NCI-H1092 (cell line): ENCODE data around the gene PGAM1.
A peak's percentile ranks its signal among the peaks of the same experiment; 100 is the strongest.
"Not testable (repeated sequence)": the region's sequence is repeated elsewhere in the genome, so short reads cannot be mapped to it uniquely, and the experiment has no call there.

Source experiments
- DNase-seq: peaks from one replicate; lab custom pipeline; 2025; lab: John Stamatoyannopoulos, UW

PGAM1 gene

GRCh38 chr10:97425964-97426775 is at the start of gene PGAM1:
PGAM1 (plus strand) TSS chr10:97426191; CDS start chr10:97426308, 117 bp downstream.
- peak; percentile 84 for DNase-seq

- no peak for DNase-seq
Observed at GRCh38 chr10:97376413-97376812, 49.6 kb upstream of the PGAM1 start.

GRCh38 chr10:97378933-97379921 is 46.8 kb upstream of the PGAM1 start:
- no peak for DNase-seq

GRCh38 chr10:97380516-97380915 is 45.5 kb upstream of the PGAM1 start:
- no peak for DNase-seq

GRCh38 chr10:97381626-97382025 is 44.4 kb upstream of the PGAM1 start:
- DNase-seq = no peak

- no peak for DNase-seq
Observed at GRCh38 chr10:97383159-97383558, 42.8 kb upstream of the PGAM1 start.

GRCh38 chr10:97384156-97384555 is 41.8 kb upstream of the PGAM1 start:
- no peak for DNase-seq

- no peak for DNase-seq
Observed at GRCh38 chr10:97384641-97385040, 41.4 kb upstream of the PGAM1 start.

- DNase-seq = no peak
Observed at GRCh38 chr10:97385565-97385964, 40.4 kb upstream of the PGAM1 start.

- DNase-seq = no peak
Observed at GRCh38 chr10:97388152-97388551, 37.8 kb upstream of the PGAM1 start.

GRCh38 chr10:97390091-97390490 is 35.9 kb upstream of the PGAM1 start:
- no peak for DNase-seq

GRCh38 chr10:97393034-97393573 is 32.9 kb upstream of the PGAM1 start:
- DNase-seq = no peak

GRCh38 chr10:97396056-97396455 is 29.9 kb upstream of the PGAM1 start:
- no peak for DNase-seq

GRCh38 chr10:97399843-97400545 is 26.0 kb upstream of the PGAM1 start:
- DNase-seq = no peak

- peak; percentile 89 for DNase-seq
Observed at GRCh38 chr10:97400665-97401454, 25.1 kb upstream of the PGAM1 start, which contains the start of gene RRP12. RRP12 (minus strand) TSS chr10:97401340; CDS start chr10:97401231, 109 bp downstream.

GRCh38 chr10:97401455-97401919 is 24.5 kb upstream of the PGAM1 start:
- DNase-seq = no peak

GRCh38 chr10:97404044-97404443 is 21.9 kb upstream of the PGAM1 start:
- no peak for DNase-seq

- no peak for DNase-seq
Observed at GRCh38 chr10:97406064-97406463, 19.9 kb upstream of the PGAM1 start.

GRCh38 chr10:97406483-97406882 is 19.5 kb upstream of the PGAM1 start:
- DNase-seq = not testable (repeated sequence)

- peak; percentile 37 for DNase-seq
Observed at GRCh38 chr10:97407211-97407951, 18.6 kb upstream of the PGAM1 start.
